Parathyroid adenoma (tissue), 2 donors: Measurements from ENCODE around the gene FAM20C.

Experiments
- H2AFZ ChIP-seq: fragments of 300-600 bp; sonication (generic); one replicate; pipeline ENCODE4 v1.7.0; 2017; ENCODE audit warnings: antibody characterized with exemption, mild to moderate bottlenecking
- H3K27ac ChIP-seq: fragments of 300-600 bp; sonication (generic); one replicate; pipeline ENCODE4 v1.7.0; 2017
- H3K27me3 ChIP-seq: fragments of 300-600 bp; sonication (generic); one replicate; pipeline ENCODE4 v1.7.0; 2017; ENCODE audit warnings: low read length; ENCODE audit not compliant: control insufficient read depth, insufficient read depth
- H3K36me3 ChIP-seq: fragments of 300-600 bp; sonication (generic); one replicate; pipeline ENCODE4 v1.7.0; 2017; ENCODE audit warnings: low read length; ENCODE audit not compliant: control insufficient read depth, insufficient read depth
- H3K4me1 ChIP-seq: fragments of 300-600 bp; sonication (generic); one replicate; pipeline ENCODE4 v1.7.0; 2017; ENCODE audit warnings: control low read depth
- H3K4me2 ChIP-seq: fragments of 300-600 bp; sonication (generic); one replicate; pipeline ENCODE4 v1.7.0; 2017; ENCODE audit warnings: low read length
- H3K4me3 ChIP-seq: fragments of 300-600 bp; sonication (generic); one replicate; pipeline ENCODE4 v1.7.0; 2017; ENCODE audit warnings: low read depth, low read length
- H3K79me2 ChIP-seq: fragments of 300-600 bp; sonication (generic); one replicate; pipeline ENCODE4 v1.7.0; 2017; ENCODE audit warnings: control low read depth
- H3K9ac ChIP-seq: fragments of 300-600 bp; sonication (generic); one replicate; pipeline ENCODE4 v1.7.0; 2017; ENCODE audit warnings: mild to moderate bottlenecking
- H3K9me3 ChIP-seq: fragments of 300-600 bp; sonication (generic); one replicate; pipeline ENCODE4 v1.7.0; 2017; ENCODE audit warnings: low read length; ENCODE audit not compliant: control insufficient read depth
- TF ChIP-seq, protein P1 (sequence below): fragments of 300-600 bp; sonication (generic); IDR thresholded peaks from one replicate; pipeline ENCODE4 v1.7.0; 2017; ENCODE audit warnings: antibody characterized with exemption, mild to moderate bottlenecking
- donor health status: primary hyperparathyroidism.

The FAM20C gene

GRCh38 chr7:292226-292625, 99.9 kb downstream of the FAM20C start:
- H3K27me3 ChIP-seq: peaks cover 10% of the 10 kb centered on the region
- H2AFZ ChIP-seq: no peak overlapping the region
- no peak overlapping the region for H3K9ac ChIP-seq
- no peaks in the 10 kb centered on the region for H3K36me3 ChIP-seq
- no peak overlapping the region for H3K27ac ChIP-seq
- H3K9me3 ChIP-seq: no peaks in the 10 kb centered on the region
- H3K4me2 ChIP-seq: no peak overlapping the region
- no peak overlapping the region for H3K4me3 ChIP-seq
- no peaks in the 10 kb centered on the region for H3K4me1 ChIP-seq
- H3K79me2 ChIP-seq: no peaks in the 10 kb centered on the region
- TF ChIP-seq, protein P1, sequence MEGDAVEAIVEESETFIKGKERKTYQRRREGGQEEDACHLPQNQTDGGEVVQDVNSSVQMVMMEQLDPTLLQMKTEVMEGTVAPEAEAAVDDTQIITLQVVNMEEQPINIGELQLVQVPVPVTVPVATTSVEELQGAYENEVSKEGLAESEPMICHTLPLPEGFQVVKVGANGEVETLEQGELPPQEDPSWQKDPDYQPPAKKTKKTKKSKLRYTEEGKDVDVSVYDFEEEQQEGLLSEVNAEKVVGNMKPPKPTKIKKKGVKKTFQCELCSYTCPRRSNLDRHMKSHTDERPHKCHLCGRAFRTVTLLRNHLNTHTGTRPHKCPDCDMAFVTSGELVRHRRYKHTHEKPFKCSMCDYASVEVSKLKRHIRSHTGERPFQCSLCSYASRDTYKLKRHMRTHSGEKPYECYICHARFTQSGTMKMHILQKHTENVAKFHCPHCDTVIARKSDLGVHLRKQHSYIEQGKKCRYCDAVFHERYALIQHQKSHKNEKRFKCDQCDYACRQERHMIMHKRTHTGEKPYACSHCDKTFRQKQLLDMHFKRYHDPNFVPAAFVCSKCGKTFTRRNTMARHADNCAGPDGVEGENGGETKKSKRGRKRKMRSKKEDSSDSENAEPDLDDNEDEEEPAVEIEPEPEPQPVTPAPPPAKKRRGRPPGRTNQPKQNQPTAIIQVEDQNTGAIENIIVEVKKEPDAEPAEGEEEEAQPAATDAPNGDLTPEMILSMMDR: no peak

DNA sequence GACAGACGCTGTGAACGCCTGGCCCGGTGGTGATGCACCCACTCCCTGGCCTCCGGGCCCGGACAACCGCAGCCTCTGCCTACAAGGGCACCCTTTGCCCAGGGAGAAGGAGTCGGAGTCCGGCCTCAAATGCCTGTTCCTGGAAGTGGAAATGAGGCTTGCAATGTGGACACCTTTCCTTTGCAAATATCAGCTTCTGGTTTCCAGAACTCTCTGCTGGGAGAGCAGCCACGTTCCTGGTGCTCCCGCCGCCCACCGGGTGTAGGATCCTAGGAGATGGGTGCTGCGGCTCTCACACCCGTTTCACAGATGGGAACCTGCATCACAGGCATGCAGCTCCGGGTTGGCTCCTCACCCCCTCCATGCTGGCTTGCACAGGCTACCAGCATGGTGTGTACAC, 100.5 kb downstream of the FAM20C start:
- H3K36me3 ChIP-seq: no peaks in the 10 kb centered on the region
- H3K9ac ChIP-seq: no peak overlapping the region
- H3K27me3 ChIP-seq: peaks cover 10% of the 10 kb centered on the region
- H2AFZ ChIP-seq: no peak overlapping the region
- no peaks in the 10 kb centered on the region for H3K9me3 ChIP-seq
- H3K4me3 ChIP-seq: no peak overlapping the region
- H3K4me1 ChIP-seq: no peaks in the 10 kb centered on the region
- H3K79me2 ChIP-seq: no peaks in the 10 kb centered on the region
- TF ChIP-seq, protein P1: no peak
- H3K27ac ChIP-seq: no peak overlapping the region
- no peak overlapping the region for H3K4me2 ChIP-seq

DNA sequence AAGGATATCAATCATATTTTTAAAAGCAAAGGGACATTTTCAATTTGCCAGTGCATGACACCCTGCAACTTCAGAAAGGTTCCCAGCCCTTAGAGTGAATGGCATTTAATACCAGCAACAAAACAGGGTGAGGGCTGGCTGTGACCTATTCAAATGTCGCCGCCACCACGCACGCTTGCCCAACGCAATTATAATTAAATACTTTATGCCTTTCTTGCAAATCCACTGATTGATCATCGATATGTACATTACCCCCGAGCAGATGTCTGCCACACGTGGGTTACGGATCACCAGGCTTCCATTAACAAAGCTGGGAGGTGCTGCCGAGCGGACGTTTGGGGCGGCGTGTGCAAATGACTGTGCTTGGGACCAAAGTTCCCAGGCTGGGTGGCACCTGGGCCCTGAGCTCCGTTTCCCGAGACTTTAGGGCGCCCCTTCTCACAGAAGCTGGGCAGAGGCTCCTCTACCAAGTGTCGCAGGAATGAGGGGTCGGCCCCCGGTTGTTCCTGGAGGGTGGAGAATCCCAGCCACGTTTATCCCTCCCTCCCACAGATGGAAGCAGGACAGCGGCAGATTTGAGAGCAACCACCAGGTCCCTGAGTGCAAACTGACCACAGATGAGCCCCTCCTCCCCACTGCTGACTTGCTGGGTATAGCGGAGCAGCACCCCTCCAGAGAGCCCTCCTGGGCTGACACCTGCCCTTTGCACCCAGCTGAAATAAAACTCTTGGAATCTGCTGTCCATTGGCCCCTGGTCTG, 101.5 kb downstream of the FAM20C start:
- no peaks in the 10 kb centered on the region for H3K79me2 ChIP-seq
- H3K9me3 ChIP-seq: no peaks in the 10 kb centered on the region
- no peak overlapping the region for H3K27ac ChIP-seq
- H3K36me3 ChIP-seq: no peaks in the 10 kb centered on the region
- peaks cover 7% of the 10 kb centered on the region for H3K27me3 ChIP-seq
- H3K4me3 ChIP-seq: no peak overlapping the region
- H3K9ac ChIP-seq: no peak overlapping the region
- no peak overlapping the region for H2AFZ ChIP-seq
- TF ChIP-seq, protein P1: no peak
- no peak overlapping the region for H3K4me2 ChIP-seq
- no peaks in the 10 kb centered on the region for H3K4me1 ChIP-seq

- H3K9ac ChIP-seq: no peak overlapping the region
- TF ChIP-seq, protein P1: no peak
- no peaks in the 10 kb centered on the region for H3K4me1 ChIP-seq
- no peaks in the 10 kb centered on the region for H3K9me3 ChIP-seq
- H3K79me2 ChIP-seq: no peaks in the 10 kb centered on the region
- H3K4me2 ChIP-seq: no peak overlapping the region
- H3K36me3 ChIP-seq: no peaks in the 10 kb centered on the region
- no peak overlapping the region for H3K27ac ChIP-seq
- peaks cover 7% of the 10 kb centered on the region for H3K27me3 ChIP-seq
- no peak overlapping the region for H2AFZ ChIP-seq
- no peak overlapping the region for H3K4me3 ChIP-seq
These were observed 102.2 kb downstream of the FAM20C start for GRCh38 chr7:294440-295154.
